ENCODE measurements around the gene MGAT1. TPM values are rescaled to one million over a fixed set of nuclear protein-coding genes. Genes with fewer than 3 reads are reported as not detected.
A peak's percentile ranks its signal among the peaks of the same experiment; 100 is the strongest.

The MGAT1 gene
- total and polyA plus RNA-seq, 10 donors: 61.2 to 270 (median 224) TPM

DNA sequence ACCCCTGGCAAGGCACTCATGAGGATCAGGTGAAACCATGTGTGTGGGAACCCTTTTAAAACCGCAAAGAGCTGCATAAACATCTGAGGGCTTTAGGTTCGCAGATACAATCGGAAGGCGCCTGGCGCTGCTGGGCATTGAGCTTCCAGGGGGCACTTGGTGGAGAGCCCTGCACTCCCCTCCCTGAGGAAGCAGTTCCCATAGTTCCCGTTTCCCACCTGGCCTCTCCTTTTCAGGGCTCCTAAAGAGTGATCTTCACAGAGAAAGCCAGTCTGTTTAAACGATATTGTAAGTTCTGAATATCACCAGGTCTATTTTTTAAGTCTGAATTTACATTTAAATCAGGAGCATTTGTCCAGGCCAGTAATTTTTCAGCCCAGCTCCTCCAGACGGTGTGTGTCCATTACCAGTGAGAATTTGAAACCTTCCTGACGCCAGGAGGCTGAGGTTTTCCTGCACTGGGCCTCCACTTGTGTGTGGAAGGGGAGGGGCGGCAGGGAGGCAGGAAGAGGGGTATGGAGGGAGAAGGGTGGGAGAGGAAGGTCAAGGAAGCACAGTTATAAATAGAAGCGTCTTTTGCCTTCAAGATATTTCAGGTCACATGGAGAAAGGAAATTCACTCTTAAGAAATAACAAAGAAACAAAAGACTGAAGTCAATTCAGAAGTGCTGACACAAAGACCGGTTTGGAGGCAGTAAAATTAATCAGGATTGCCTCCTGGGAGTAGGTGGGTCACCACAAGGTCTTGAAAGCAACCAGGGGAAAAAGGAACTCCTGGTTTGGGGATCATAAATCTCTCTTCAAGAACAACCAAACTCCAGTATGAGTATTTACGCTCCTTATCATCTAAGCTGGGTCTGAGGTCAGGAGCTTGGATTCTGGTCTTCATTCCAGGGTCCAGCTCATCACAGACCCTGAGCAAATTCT lies 14.3 kb upstream of the MGAT1 start:
- Histone ChIP-seq H3K9me3 (no peaks in the 10 kb centered on the region), H3K4me1 (peaks cover 21 to 88% (median 51%) of the 10 kb centered on the region in 6 donors), H3K36me3 (no peaks in the 10 kb centered on the region), H3K4me3 (no peak overlapping the region), H3K27ac (peak overlapping the region; percentile 45 to 79 (median 60)), H3K27me3 (replicated peaks in 1 of 7) (no peaks in the 10 kb centered on the region)
- TF ChIP-seq POLR2AphosphoS5 (IDR thresholded peaks at IDR 0.05) (no peak), POLR2A (IDR thresholded peaks at IDR 0.05) (no peak)
- TF ChIP-seq, protein P1, sequence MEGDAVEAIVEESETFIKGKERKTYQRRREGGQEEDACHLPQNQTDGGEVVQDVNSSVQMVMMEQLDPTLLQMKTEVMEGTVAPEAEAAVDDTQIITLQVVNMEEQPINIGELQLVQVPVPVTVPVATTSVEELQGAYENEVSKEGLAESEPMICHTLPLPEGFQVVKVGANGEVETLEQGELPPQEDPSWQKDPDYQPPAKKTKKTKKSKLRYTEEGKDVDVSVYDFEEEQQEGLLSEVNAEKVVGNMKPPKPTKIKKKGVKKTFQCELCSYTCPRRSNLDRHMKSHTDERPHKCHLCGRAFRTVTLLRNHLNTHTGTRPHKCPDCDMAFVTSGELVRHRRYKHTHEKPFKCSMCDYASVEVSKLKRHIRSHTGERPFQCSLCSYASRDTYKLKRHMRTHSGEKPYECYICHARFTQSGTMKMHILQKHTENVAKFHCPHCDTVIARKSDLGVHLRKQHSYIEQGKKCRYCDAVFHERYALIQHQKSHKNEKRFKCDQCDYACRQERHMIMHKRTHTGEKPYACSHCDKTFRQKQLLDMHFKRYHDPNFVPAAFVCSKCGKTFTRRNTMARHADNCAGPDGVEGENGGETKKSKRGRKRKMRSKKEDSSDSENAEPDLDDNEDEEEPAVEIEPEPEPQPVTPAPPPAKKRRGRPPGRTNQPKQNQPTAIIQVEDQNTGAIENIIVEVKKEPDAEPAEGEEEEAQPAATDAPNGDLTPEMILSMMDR (IDR thresholded peaks at IDR 0.05 in 8 of 11, conservative IDR thresholded peaks at IDR 0.05 in 3 of 11): no peak
- intact Hi-C loops (cut with DNase I; ENCODE audit: low total_unique reads): no loop called here
- WGBS, 5 donors: 14 to 20% (median 18%) methylated on average over 13 of the region's 13 CpGs
- DNase-seq: no peak

DNA sequence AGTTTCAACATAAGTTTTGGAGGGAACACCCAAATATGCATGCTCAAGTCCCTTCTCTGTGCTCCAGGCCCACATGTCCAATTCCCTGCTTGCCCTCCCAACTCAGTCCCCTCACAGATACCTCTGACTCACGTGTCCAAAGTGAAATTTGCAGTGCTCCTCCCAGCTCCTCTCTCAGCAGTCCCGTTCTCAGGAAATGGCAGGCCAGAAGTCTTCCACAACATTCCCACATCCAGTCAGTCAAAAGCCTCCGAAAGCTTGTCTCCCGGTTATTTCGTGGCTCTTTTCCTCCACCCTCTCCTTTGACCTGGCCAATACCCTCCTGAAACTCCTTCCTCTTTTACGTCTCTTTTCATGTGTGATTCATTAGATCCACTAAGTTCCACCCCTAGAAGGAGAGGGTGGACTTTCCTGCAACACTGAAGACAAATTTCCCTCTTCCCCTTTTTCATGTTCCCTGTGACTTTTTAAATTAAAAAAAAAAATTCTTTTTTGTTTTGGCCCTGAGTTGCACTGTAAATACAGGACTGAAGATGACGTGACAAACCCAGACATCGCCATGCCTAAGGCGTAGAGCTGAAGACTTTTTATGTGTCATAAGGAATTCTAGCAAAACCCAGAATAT lies 12.8 kb upstream of the MGAT1 start:
- H3K9me3 ChIP-seq: no peaks in the 10 kb centered on the region
- intact Hi-C loops (cut with DNase I; ENCODE audit: low total_unique reads): no loop called here
- peak overlapping the region in 6 of 8 donors; percentile 2 to 73 (median 62) for H3K27ac ChIP-seq
- WGBS, 5 donors: 42 to 59% (median 50%) methylated on average over 9 of the region's 9 CpGs
- H3K36me3 ChIP-seq: no peaks in the 10 kb centered on the region
- peaks cover 29 to 88% (median 57%) of the 10 kb centered on the region in 6 donors for H3K4me1 ChIP-seq
- no peak for DNase-seq
- peak overlapping the region in 4 of 8 donors; percentile 7 to 61 (median 22) for H3K4me3 ChIP-seq
- TF ChIP-seq POLR2AphosphoS5 (IDR thresholded peaks at IDR 0.05): peak in 1 of 3 donors; percentile 30
- TF ChIP-seq, protein P1 (IDR thresholded peaks at IDR 0.05 in 8 of 11, conservative IDR thresholded peaks at IDR 0.05 in 3 of 11): no peak
- no peak for TF ChIP-seq POLR2A (IDR thresholded peaks at IDR 0.05)
- H3K27me3 ChIP-seq (replicated peaks in 1 of 7): no peaks in the 10 kb centered on the region

DNA sequence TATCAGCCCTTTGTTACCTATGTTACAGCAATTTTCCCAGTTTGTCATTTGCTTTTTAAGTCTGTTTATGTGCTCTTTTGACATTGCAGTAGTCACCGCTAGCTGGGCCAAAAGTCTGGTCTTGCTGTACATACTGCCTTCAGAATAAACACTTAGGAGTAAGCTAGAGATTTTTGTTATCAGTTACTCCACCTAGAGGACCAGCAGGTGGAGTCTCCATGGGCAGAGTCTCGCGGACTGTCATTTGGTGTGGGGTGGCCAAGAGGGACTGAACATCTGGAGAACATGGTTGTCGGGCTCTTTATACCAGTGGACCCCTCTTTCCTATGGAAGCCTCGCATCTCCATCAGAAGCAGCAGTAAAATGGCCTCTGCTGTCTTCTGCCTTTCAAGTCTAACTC lies 10.8 kb upstream of the MGAT1 start:
- 67 to 88% (median 85%) methylated on average over 5 of the region's 5 CpGs for WGBS, 5 donors
- peaks cover 35 to 93% (median 65%) of the 10 kb centered on the region in 6 donors for H3K4me1 ChIP-seq
- no peak for DNase-seq
- TF ChIP-seq POLR2AphosphoS5 (IDR thresholded peaks at IDR 0.05) (no peak), POLR2A (IDR thresholded peaks at IDR 0.05) (no peak)
- TF ChIP-seq, protein P1 (IDR thresholded peaks at IDR 0.05 in 8 of 11, conservative IDR thresholded peaks at IDR 0.05 in 3 of 11): no peak
- H3K4me3 ChIP-seq: peak overlapping the region in 2 of 8 donors; percentile 32 to 61
- H3K27me3 ChIP-seq (replicated peaks in 1 of 7): no peaks in the 10 kb centered on the region
- peak overlapping the region in 3 of 8 donors; percentile 29 to 72 (median 61) for H3K27ac ChIP-seq
- H3K9me3 ChIP-seq: no peaks in the 10 kb centered on the region
- intact Hi-C loops (cut with DNase I; ENCODE audit: low total_unique reads): no loop called here
- H3K36me3 ChIP-seq: no peaks in the 10 kb centered on the region

All from spleen (tissue), 11 donors.